GM19397 (cell line): ENCODE measurements around the gene GLTP.
"Not testable (repeated sequence)": the region's sequence is repeated elsewhere in the genome, so short reads cannot be mapped to it uniquely, and the experiment has no call there.

Source experiments
- ATAC-seq: cut with Tn5 transposase; IDR thresholded peaks from one replicate; pipeline ENCODE4 v1.9.1; 2021; ENCODE audit warnings: mild to moderate bottlenecking, moderate library complexity; ENCODE audit not compliant: unreplicated experiment

Gene GLTP

GRCh38 chr12:109905301-109905700 lies 25.0 kb upstream of the GLTP start:
- no peak for ATAC-seq

GRCh38 chr12:109902891-109903418 lies 22.6 kb upstream of the GLTP start:
- ATAC-seq, result no peak

- no peak for ATAC-seq
Measured at GRCh38 chr12:109900752-109901580, 20.6 kb upstream of the GLTP start.

GRCh38 chr12:109899783-109900751 lies 19.7 kb upstream of the GLTP start, which contains the start of gene TCHP:
Gene TCHP, plus strand, starts transcription at chr12:109900274. Its CDS starts 2,753 bp downstream, at chr12:109903027.
- ATAC-seq, result peak; percentile 67

GRCh38 chr12:109899345-109899744 lies 19.0 kb upstream of the GLTP start:
- ATAC-seq, result not testable (repeated sequence)

- ATAC-seq, result no peak
Measured at GRCh38 chr12:109897029-109897428, 16.7 kb upstream of the GLTP start.

- no peak for ATAC-seq
Measured at GRCh38 chr12:109896188-109896587, 15.8 kb upstream of the GLTP start.

GRCh38 chr12:109894939-109895338 lies 14.6 kb upstream of the GLTP start:
- ATAC-seq, result no peak

GRCh38 chr12:109893261-109893995 lies 13.1 kb upstream of the GLTP start:
- ATAC-seq, result no peak

- peak; percentile 70 for ATAC-seq
Measured at GRCh38 chr12:109892748-109893147, 12.4 kb upstream of the GLTP start.

GRCh38 chr12:109892165-109892715 lies 11.9 kb upstream of the GLTP start:
- ATAC-seq, result no peak

- ATAC-seq, result not testable (repeated sequence)
Measured at GRCh38 chr12:109891731-109892130, 11.4 kb upstream of the GLTP start.

- no peak for ATAC-seq
Measured at GRCh38 chr12:109890620-109891170, 10.4 kb upstream of the GLTP start.

GRCh38 chr12:109888179-109889020 lies 8.1 kb upstream of the GLTP start:
- ATAC-seq, result no peak

GRCh38 chr12:109885616-109886015 lies 5.3 kb upstream of the GLTP start:
- ATAC-seq, result no peak

- no peak for ATAC-seq
Measured at GRCh38 chr12:109883461-109883860, 3.1 kb upstream of the GLTP start.

- ATAC-seq, result no peak
Measured at GRCh38 chr12:109881752-109882151, 1.4 kb upstream of the GLTP start.

- no peak for ATAC-seq
Measured at GRCh38 chr12:109880938-109881337, 597 bp upstream of the GLTP start.
